ENCODE results near the gene KIAA0753. TPM values are rescaled to one million over a fixed set of nuclear protein-coding genes. Genes with fewer than 3 reads are reported as not detected.

KIAA0753 gene
- total and polyA plus RNA-seq, 2 of the 4 experiments (the other 2 are of a cell fraction) = 10.2 to 17.6 TPM

- no peak overlapping the region for H2BK5ac ChIP-seq (ENCODE audit: low read depth, low read length, poor library complexity, severe bottlenecking)
- H3K9me1 ChIP-seq (ENCODE audit: insufficient read depth, low read length) = no peaks in the 10 kb centered on the region
- no peak overlapping the region for H3K23ac ChIP-seq (ENCODE audit: low read depth, low read length)
- no peak overlapping the region for H2AFZ ChIP-seq (replicated peaks; ENCODE audit: low read length, poor library complexity)
- H4K20me1 ChIP-seq (ENCODE audit: insufficient read depth, low read length) = no peaks in the 10 kb centered on the region
- no peak overlapping the region for H2AK5ac ChIP-seq (ENCODE audit: low read depth, low read length)
- dilution Hi-C loops (cut with HindIII; ENCODE audit: low sequenced_read_pairs, unreplicated experiment) (no loop called here), intact Hi-C loops (cut with micrococcal nuclease) (no loop called here), in situ Hi-C loops (cut with MboI; ENCODE audit: low sequenced_read_pairs) (no loop called here)
- H3K18ac ChIP-seq (ENCODE audit: low read depth, low read length) = no peak overlapping the region
- H3K4ac ChIP-seq (ENCODE audit: low read depth, low read length) = no peak overlapping the region
- H3K9me3 ChIP-seq (ENCODE audit: control insufficient read depth, insufficient read depth, low read length) = no peaks in the 10 kb centered on the region
- H2BK20ac ChIP-seq (ENCODE audit: low read depth, low read length) = no peak overlapping the region
- H2BK15ac ChIP-seq (ENCODE audit: low read depth, low read length) = no peak overlapping the region
- DNase-seq (no peak), ATAC-seq (ENCODE audit: low read depth) (no peak)
- POLR2A ChIA-PET (ENCODE audit: unreplicated experiment) = no interaction called here
- H3K14ac ChIP-seq (replicated peaks; ENCODE audit: low read depth, low read length) = no peak overlapping the region
- H4K8ac ChIP-seq (ENCODE audit: low read depth in 2 of 2, low read length in 2 of 2) = no peak overlapping the region
- no peak overlapping the region for H3K56ac ChIP-seq (ENCODE audit: extremely low read depth, insufficient read depth, low read length)
- no peak overlapping the region for H2BK120ac ChIP-seq (ENCODE audit: low read depth, low read length)
- CTCF ChIA-PET = no interaction called here
- TF ChIP-seq RCOR1 (IDR thresholded peaks at IDR 0.05; ENCODE audit: insufficient replicate concordance, low read length) (no peak), CHD1 (IDR thresholded peaks at IDR 0.05; ENCODE audit: low read depth, low read length) (no peak), MAZ (IDR thresholded peaks at IDR 0.05; ENCODE audit: borderline replicate concordance, low read depth, low read length) (no peak), MAFK (IDR thresholded peaks at IDR 0.05; ENCODE audit: low read depth, low read length) (no peak), SMC3 (IDR thresholded peaks at IDR 0.05; ENCODE audit: low read depth, low read length) (no peak), NFE2L2 (IDR thresholded peaks at IDR 0.05; ENCODE audit: low read depth, low read length) (no peak), USF2 (IDR thresholded peaks at IDR 0.05; ENCODE audit: low read depth, low read length) (no peak), RAD21 (IDR thresholded peaks at IDR 0.05; ENCODE audit: low read length) (no peak), MXI1 (IDR thresholded peaks at IDR 0.05; ENCODE audit: borderline replicate concordance, low read depth, low read length) (no peak), CEBPB (IDR thresholded peaks at IDR 0.05; ENCODE audit: low read depth, low read length) (no peak)
- H3K9ac ChIP-seq (ENCODE audit: low read depth, low read length) = no peak overlapping the region
- H3K79me1 ChIP-seq (ENCODE audit: low read depth in 1 of 2, low read length in 2 of 2) = no peaks in the 10 kb centered on the region
- H3K4me3 ChIP-seq (ENCODE audit: insufficient read depth, low read depth, low read length) = no peak overlapping the region
- no peak overlapping the region for H4K5ac ChIP-seq (ENCODE audit: low read depth, low read length)
- no peak overlapping the region for H2AK9ac ChIP-seq (replicated peaks; ENCODE audit: low read depth, low read length, poor library complexity)
- H3K27ac ChIP-seq (ENCODE audit: insufficient read depth, low read length) = no peak overlapping the region
- H3K27me3 ChIP-seq (ENCODE audit: control insufficient read depth, insufficient read depth, low read length) = peaks cover 25% of the 10 kb centered on the region
- no CpG with 5 or more reads among the region's 6 CpGs for WGBS, 2 experiments (ENCODE audit: extremely low coverage in 2 of 2, insufficient read length in 1 of 2)
- BruUV-seq (replicated peaks) = no TSS peak
- H4K91ac ChIP-seq (ENCODE audit: insufficient read depth, low read depth, low read length) = no peak overlapping the region
- H3K4me1 ChIP-seq (ENCODE audit: control insufficient read depth, insufficient read depth, low read length) = no peaks in the 10 kb centered on the region
- no peak overlapping the region for H3K4me2 ChIP-seq (ENCODE audit: low read depth, low read length)
- no peaks in the 10 kb centered on the region for H3K36me3 ChIP-seq (ENCODE audit: control insufficient read depth, insufficient read depth, low read length)
Measured at GRCh38 chr17:6670999-6671398, 30.5 kb upstream of the KIAA0753 start.
